ENCODE data around the gene BMP8B.

BMP8B gene

GRCh38 chr1:39755965-39756659, 32.6 kb downstream of the BMP8B start:
- DNase-seq: no peak

GRCh38 chr1:39754906-39755504, 33.7 kb downstream of the BMP8B start:
- no peak for DNase-seq

- DNase-seq: no peak
Measured at GRCh38 chr1:39754026-39754570, 34.6 kb downstream of the BMP8B start.

GRCh38 chr1:39753132-39754025, 35.3 kb downstream of the BMP8B start:
- no peak for DNase-seq

GRCh38 chr1:39752703-39753102, 36.0 kb downstream of the BMP8B start:
- no peak for DNase-seq

- no peak for DNase-seq
Measured at GRCh38 chr1:39751595-39751994, 37.1 kb downstream of the BMP8B start.

GRCh38 chr1:39745016-39745670, 43.5 kb downstream of the BMP8B start:
- DNase-seq: no peak

GRCh38 chr1:39738622-39739366, 49.9 kb downstream of the BMP8B start, which contains the start of gene PPIE:
PPIE (plus strand) TSS chr1:39738882; CDS start chr1:39738901, 19 bp downstream.
- DNase-seq: peak; percentile 85 to 92

- no peak for DNase-seq
Measured at GRCh38 chr1:39737546-39738169, 51.0 kb downstream of the BMP8B start.

GRCh38 chr1:39735731-39736130, 52.9 kb downstream of the BMP8B start:
- no peak for DNase-seq

GRCh38 chr1:39733161-39733560, 55.5 kb downstream of the BMP8B start:
- DNase-seq: no peak

GRCh38 chr1:39732730-39733129, 55.9 kb downstream of the BMP8B start:
- no peak for DNase-seq

GRCh38 chr1:39729842-39730241, 58.8 kb downstream of the BMP8B start:
- DNase-seq: no peak

GRCh38 chr1:39729030-39729429, 59.6 kb downstream of the BMP8B start:
- DNase-seq: no peak

- DNase-seq: no peak
Measured at GRCh38 chr1:39727932-39728317, 60.7 kb downstream of the BMP8B start.

- no peak for DNase-seq
Measured at GRCh38 chr1:39727221-39727931, 61.3 kb downstream of the BMP8B start.

- no peak for DNase-seq
Measured at GRCh38 chr1:39726600-39726999, 62.1 kb downstream of the BMP8B start.

GRCh38 chr1:39722495-39722894, 66.2 kb downstream of the BMP8B start:
- no peak for DNase-seq

GRCh38 chr1:39721664-39722063, 67.0 kb downstream of the BMP8B start:
- DNase-seq: no peak

GRCh38 chr1:39720094-39720999, 68.3 kb downstream of the BMP8B start:
- DNase-seq: peak; percentile 76 to 83

Measured in Kasumi-1 (cell line).